Measurements from ENCODE around the gene SH2D4B.

Gene SH2D4B

GRCh38 chr10:80498833-80499741 is 38.6 kb upstream of the SH2D4B start:
- peak overlapping the region; percentile 50 to 54 for H3K4me3 ChIP-seq (ENCODE audit: low read depth in 1 of 2, low read length in 1 of 2)
- peak overlapping the region; percentile 96 for H3K27ac ChIP-seq
- H3K27me3 ChIP-seq = no peaks in the 10 kb centered on the region
- no peaks in the 10 kb centered on the region for H3K36me3 ChIP-seq
- H3K4me1 ChIP-seq (ENCODE audit: control insufficient read depth in 1 of 2, insufficient read depth in 1 of 2, low read depth in 1 of 2, low read length in 1 of 2) = peaks cover 99 to 100% of the 10 kb centered on the region in 2 experiments
- TF ChIP-seq CTCF (IDR thresholded peaks at IDR 0.05) = peak; percentile 8
- H3K9me3 ChIP-seq = no peaks in the 10 kb centered on the region

GRCh38 chr10:80500572-80501380 is 36.9 kb upstream of the SH2D4B start:
- H3K27ac ChIP-seq = peak overlapping the region; percentile 96
- H3K36me3 ChIP-seq = peaks cover 6% of the 10 kb centered on the region
- no peaks in the 10 kb centered on the region for H3K27me3 ChIP-seq
- H3K4me3 ChIP-seq (ENCODE audit: low read depth in 1 of 2, low read length in 1 of 2) = peak overlapping the region; percentile 10 to 54
- TF ChIP-seq CTCF (IDR thresholded peaks at IDR 0.05) = peak; percentile 14
- peaks cover 99 to 100% of the 10 kb centered on the region in 2 experiments for H3K4me1 ChIP-seq (ENCODE audit: control insufficient read depth in 1 of 2, insufficient read depth in 1 of 2, low read depth in 1 of 2, low read length in 1 of 2)
- no peaks in the 10 kb centered on the region for H3K9me3 ChIP-seq

GRCh38 chr10:80501381-80501912 is 36.3 kb upstream of the SH2D4B start:
- Histone ChIP-seq H3K9me3 (no peaks in the 10 kb centered on the region), H3K27me3 (no peaks in the 10 kb centered on the region), H3K27ac (peak overlapping the region; percentile 96), H3K36me3 (peaks cover 7% of the 10 kb centered on the region), H3K4me1 (ENCODE audit: control insufficient read depth in 1 of 2, insufficient read depth in 1 of 2, low read depth in 1 of 2, low read length in 1 of 2) (peaks cover 95 to 96% of the 10 kb centered on the region in 2 experiments), H3K4me3 (ENCODE audit: low read depth in 1 of 2, low read length in 1 of 2) (no peak overlapping the region)
- no peak for TF ChIP-seq CTCF (IDR thresholded peaks at IDR 0.05)

GRCh38 chr10:80501913-80502521 is 35.7 kb upstream of the SH2D4B start:
- no peak for TF ChIP-seq CTCF (IDR thresholded peaks at IDR 0.05)
- Histone ChIP-seq H3K27me3 (no peaks in the 10 kb centered on the region), H3K9me3 (no peaks in the 10 kb centered on the region), H3K4me1 (ENCODE audit: control insufficient read depth in 1 of 2, insufficient read depth in 1 of 2, low read depth in 1 of 2, low read length in 1 of 2) (peaks cover 89 to 90% of the 10 kb centered on the region in 2 experiments), H3K36me3 (peaks cover 12% of the 10 kb centered on the region), H3K27ac (peak overlapping the region; percentile 96), H3K4me3 (ENCODE audit: low read depth in 1 of 2, low read length in 1 of 2) (no peak overlapping the region)

Measured in neutrophil (primary cell).